GM12892 (cell line): Measurements from ENCODE around the gene TBCE.
"Not testable (repeated sequence)": the region's sequence is repeated elsewhere in the genome, so short reads cannot be mapped to it uniquely, and the experiment has no call there.

Experiments
- DNase-seq: peaks from one replicate; pipeline ENCODE4 v3.0.0; 2011; ENCODE audit not compliant: insufficient read length
- FAIRE-seq: peaks from 2 replicates; lab custom pipeline; 2011; peaks lifted over from hg19 to GRCh38; lab: Jason Lieb, UNC
- POLR2A ChIP-seq: IDR thresholded peaks from 2 replicates; pipeline ENCODE4 v1.6.1; 2011; ENCODE audit warnings: low read depth, low read length, control low read depth
- POLR2AphosphoS5 ChIP-seq: IDR thresholded peaks from 2 replicates; pipeline ENCODE4 v1.6.1; 2011; ENCODE audit warnings: low read depth, low read length, control low read depth
- TAF1 ChIP-seq: IDR thresholded peaks from 2 replicates; pipeline ENCODE4 v1.6.1; 2011; ENCODE audit warnings: low read depth, mild to moderate bottlenecking, control low read depth, low read length, borderline replicate concordance

The TBCE gene

GRCh38 chr1:235366286-235366685 lies 941 bp upstream of the TBCE start:
- no peak for TF ChIP-seq TAF1
- TF ChIP-seq POLR2A: no peak
- TF ChIP-seq POLR2AphosphoS5: no peak
- DNase-seq (no peak), FAIRE-seq (no peak)

- no peak for DNase-seq
- TF ChIP-seq TAF1 (no peak), POLR2AphosphoS5 (no peak), POLR2A (no peak)
- FAIRE-seq: no peak
Measured at GRCh38 chr1:235368428-235368827, 1.2 kb downstream of the TBCE start.

- DNase-seq (no peak), FAIRE-seq (no peak)
- no peak for TF ChIP-seq POLR2AphosphoS5
- no peak for TF ChIP-seq TAF1
- no peak for TF ChIP-seq POLR2A
Measured at GRCh38 chr1:235369802-235370201, 2.6 kb downstream of the TBCE start.

- TF ChIP-seq POLR2AphosphoS5: no peak
- no peak for TF ChIP-seq POLR2A
- TF ChIP-seq TAF1: no peak
- no peak for FAIRE-seq
- no peak for DNase-seq
Measured at GRCh38 chr1:235375919-235376605, 8.8 kb downstream of the TBCE start.

GRCh38 chr1:235378134-235378735 lies 11.0 kb downstream of the TBCE start:
- DNase-seq, FAIRE-seq: not testable (repeated sequence)

- FAIRE-seq, DNase-seq: not testable (repeated sequence)
Measured at GRCh38 chr1:235381955-235382739, 14.9 kb downstream of the TBCE start.

GRCh38 chr1:235385633-235386032 lies 18.4 kb downstream of the TBCE start:
- not testable (repeated sequence) for FAIRE-seq, DNase-seq

- TF ChIP-seq TAF1 (no peak), POLR2A (no peak), POLR2AphosphoS5 (no peak)
- DNase-seq (no peak), FAIRE-seq (no peak)
Measured at GRCh38 chr1:235391874-235392273, 24.6 kb downstream of the TBCE start.

GRCh38 chr1:235397733-235398132 lies 30.5 kb downstream of the TBCE start:
- TF ChIP-seq POLR2AphosphoS5: no peak
- TF ChIP-seq TAF1: no peak
- TF ChIP-seq POLR2A: no peak
- DNase-seq (no peak), FAIRE-seq (no peak)

GRCh38 chr1:235399661-235400060 lies 32.4 kb downstream of the TBCE start:
- FAIRE-seq: no peak
- TF ChIP-seq POLR2A (no peak), POLR2AphosphoS5 (no peak), TAF1 (no peak)
- DNase-seq: no peak

GRCh38 chr1:235401251-235401650 lies 34.0 kb downstream of the TBCE start:
- no peak for TF ChIP-seq POLR2AphosphoS5
- TF ChIP-seq TAF1: no peak
- no peak for TF ChIP-seq POLR2A
- FAIRE-seq (no peak), DNase-seq (no peak)
